Measurements from ENCODE around the gene EGFLAM.

DNA sequence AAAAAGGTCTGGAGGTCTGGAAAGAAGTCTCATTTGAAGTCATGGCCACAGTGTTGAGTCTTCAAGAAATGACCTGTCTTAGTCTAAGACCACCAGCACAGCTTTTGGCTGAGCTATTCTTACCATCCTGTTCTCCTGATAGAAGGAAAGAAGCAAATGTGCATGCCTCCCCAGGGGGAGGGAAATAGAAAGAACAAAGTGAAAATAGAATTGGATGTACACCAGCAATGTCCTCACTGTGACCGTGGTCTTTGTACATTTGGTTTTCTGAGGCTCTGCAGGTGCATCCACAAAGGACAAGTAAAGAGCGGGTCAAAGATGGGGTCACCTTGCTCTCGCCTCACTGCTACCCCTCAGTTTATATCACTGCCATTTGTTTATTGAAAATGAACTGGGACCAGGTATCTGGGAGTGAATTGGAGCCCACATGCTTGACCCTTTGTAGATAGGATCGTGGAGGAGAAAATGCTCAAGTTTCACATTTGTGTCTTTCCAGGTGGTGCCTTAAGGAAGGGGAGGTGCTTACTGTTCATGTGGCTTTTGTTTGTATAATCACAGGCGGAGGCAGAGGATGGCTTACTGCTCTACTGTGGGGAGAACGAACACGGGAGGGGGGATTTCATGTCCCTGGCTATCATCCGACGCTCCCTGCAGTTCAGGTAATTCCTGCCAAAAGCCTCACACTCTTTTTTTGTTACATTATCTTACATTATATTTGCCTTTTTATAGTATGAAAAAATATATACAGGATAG lies 150.3 kb downstream of the EGFLAM start:
- TF ChIP-seq, protein P1, sequence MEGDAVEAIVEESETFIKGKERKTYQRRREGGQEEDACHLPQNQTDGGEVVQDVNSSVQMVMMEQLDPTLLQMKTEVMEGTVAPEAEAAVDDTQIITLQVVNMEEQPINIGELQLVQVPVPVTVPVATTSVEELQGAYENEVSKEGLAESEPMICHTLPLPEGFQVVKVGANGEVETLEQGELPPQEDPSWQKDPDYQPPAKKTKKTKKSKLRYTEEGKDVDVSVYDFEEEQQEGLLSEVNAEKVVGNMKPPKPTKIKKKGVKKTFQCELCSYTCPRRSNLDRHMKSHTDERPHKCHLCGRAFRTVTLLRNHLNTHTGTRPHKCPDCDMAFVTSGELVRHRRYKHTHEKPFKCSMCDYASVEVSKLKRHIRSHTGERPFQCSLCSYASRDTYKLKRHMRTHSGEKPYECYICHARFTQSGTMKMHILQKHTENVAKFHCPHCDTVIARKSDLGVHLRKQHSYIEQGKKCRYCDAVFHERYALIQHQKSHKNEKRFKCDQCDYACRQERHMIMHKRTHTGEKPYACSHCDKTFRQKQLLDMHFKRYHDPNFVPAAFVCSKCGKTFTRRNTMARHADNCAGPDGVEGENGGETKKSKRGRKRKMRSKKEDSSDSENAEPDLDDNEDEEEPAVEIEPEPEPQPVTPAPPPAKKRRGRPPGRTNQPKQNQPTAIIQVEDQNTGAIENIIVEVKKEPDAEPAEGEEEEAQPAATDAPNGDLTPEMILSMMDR (IDR thresholded peaks at IDR 0.05; ENCODE audit: insufficient read depth, low read length, poor library complexity, severe bottlenecking), result no peak
- no peak for TF ChIP-seq EZH2phosphoT487 (conservative IDR thresholded peaks at IDR 0.05; ENCODE audit: low read length)
